Measurements from ENCODE around the gene KCNJ16.

DNA sequence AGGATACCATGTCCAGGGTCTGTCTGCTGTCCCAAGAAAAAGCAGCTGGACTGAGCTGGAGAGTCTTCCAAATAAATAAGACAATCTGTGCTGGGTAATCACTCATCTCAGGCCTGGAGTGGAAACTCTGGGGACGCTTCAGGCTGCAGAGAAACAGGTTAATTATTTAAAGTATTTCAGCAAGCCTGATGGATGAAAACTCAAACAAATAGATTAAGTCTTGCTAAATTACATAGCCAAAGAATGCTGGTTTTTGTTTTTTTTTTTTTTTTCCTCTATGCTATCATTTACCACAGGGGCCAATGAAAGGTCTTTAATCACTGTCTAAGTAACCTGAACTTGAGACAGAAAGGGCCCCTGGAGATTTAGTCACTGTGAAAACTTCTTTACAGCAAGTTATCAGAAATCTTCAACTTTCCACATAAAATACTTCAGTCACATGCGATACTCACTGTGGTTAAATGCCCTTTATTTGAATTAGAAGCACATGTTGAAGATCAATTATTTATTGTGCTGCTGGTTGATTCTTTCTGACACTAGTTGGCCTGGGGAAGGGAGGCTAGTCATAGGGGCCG lies 63.4 kb downstream of the KCNJ16 start:
- TF ChIP-seq HNF4G (IDR thresholded peaks at IDR 0.05) (no peak), TAF1 (conservative IDR thresholded peaks at IDR 0.05) (no peak), RAD21 (IDR thresholded peaks at IDR 0.05) (no peak), SP1 (IDR thresholded peaks at IDR 0.05) (no peak)
- TF ChIP-seq, protein P1, sequence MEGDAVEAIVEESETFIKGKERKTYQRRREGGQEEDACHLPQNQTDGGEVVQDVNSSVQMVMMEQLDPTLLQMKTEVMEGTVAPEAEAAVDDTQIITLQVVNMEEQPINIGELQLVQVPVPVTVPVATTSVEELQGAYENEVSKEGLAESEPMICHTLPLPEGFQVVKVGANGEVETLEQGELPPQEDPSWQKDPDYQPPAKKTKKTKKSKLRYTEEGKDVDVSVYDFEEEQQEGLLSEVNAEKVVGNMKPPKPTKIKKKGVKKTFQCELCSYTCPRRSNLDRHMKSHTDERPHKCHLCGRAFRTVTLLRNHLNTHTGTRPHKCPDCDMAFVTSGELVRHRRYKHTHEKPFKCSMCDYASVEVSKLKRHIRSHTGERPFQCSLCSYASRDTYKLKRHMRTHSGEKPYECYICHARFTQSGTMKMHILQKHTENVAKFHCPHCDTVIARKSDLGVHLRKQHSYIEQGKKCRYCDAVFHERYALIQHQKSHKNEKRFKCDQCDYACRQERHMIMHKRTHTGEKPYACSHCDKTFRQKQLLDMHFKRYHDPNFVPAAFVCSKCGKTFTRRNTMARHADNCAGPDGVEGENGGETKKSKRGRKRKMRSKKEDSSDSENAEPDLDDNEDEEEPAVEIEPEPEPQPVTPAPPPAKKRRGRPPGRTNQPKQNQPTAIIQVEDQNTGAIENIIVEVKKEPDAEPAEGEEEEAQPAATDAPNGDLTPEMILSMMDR (IDR thresholded peaks at IDR 0.05; ENCODE audit: low read depth, low read length, missing input control), result no peak
- TF ChIP-seq, protein P2, sequence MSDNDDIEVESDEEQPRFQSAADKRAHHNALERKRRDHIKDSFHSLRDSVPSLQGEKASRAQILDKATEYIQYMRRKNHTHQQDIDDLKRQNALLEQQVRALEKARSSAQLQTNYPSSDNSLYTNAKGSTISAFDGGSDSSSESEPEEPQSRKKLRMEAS (IDR thresholded peaks at IDR 0.05), result no peak
